Esophagus muscularis mucosa (tissue), 4 donors: ENCODE results near the gene XIST.

Experiments
- EP300 ChIP-seq: sonication (generic); formaldehyde crosslinking; IDR thresholded peaks from one replicate; pipeline ENCODE4 v1.6.1; 2017; ENCODE audit warnings: antibody characterized with exemption
- POLR2A ChIP-seq: fragments of 450-650 bp; IDR thresholded peaks from one replicate; pipeline ENCODE4 v1.6.1; 2017; ENCODE audit warnings: antibody characterized with exemption, moderate library complexity, mild to moderate bottlenecking, low read depth
- POLR2AphosphoS5 ChIP-seq, 2 donors: sonication (generic); formaldehyde crosslinking; IDR thresholded peaks; one replicate each; pipeline ENCODE4 v1.6.1; 2017; ENCODE audit warnings: antibody characterized with exemption in 2 of 2
- TF ChIP-seq, protein P1 (sequence below), 3 experiments: fragments of 200-600 bp in 2 of 3; fragments of 450-650 bp in 1 of 3; sonication (generic) in 2 of 3; IDR thresholded peaks; one replicate each; pipeline ENCODE4 v1.5.1; 2017 to 2019; ENCODE audit warnings: antibody characterized with exemption in 3 of 3, mild to moderate bottlenecking in 2 of 3, moderate library complexity in 1 of 3

DNA sequence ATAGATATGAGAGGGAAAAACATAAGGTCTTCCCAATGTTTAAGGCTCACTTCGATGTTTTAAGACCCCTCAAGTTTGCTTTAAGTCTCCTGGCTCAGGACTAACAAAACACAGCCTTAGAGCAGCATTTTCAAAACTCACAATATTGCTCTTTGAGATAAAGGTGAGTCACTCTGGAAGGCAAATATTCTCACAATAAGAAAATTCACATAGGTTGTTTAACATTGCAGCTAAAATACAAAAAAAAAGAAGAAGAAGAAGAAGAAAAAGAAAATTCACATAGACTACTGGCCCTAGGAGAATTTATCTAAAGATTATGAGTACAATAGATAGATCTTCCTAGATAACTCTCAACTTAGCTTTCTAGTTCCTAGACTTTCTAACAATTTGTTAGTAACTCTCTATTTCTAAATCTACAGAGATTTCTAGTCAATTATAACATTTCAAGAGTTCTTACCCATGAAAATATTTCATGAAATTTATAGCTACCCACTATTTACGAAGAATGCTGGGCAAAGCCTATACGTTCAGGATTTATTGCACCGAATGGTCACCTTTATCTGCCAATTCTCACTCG is 22.5 kb downstream of the XIST start:
- TF ChIP-seq, protein P1, sequence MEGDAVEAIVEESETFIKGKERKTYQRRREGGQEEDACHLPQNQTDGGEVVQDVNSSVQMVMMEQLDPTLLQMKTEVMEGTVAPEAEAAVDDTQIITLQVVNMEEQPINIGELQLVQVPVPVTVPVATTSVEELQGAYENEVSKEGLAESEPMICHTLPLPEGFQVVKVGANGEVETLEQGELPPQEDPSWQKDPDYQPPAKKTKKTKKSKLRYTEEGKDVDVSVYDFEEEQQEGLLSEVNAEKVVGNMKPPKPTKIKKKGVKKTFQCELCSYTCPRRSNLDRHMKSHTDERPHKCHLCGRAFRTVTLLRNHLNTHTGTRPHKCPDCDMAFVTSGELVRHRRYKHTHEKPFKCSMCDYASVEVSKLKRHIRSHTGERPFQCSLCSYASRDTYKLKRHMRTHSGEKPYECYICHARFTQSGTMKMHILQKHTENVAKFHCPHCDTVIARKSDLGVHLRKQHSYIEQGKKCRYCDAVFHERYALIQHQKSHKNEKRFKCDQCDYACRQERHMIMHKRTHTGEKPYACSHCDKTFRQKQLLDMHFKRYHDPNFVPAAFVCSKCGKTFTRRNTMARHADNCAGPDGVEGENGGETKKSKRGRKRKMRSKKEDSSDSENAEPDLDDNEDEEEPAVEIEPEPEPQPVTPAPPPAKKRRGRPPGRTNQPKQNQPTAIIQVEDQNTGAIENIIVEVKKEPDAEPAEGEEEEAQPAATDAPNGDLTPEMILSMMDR (IDR thresholded peaks at IDR 0.05) = no peak
- TF ChIP-seq POLR2A (no peak), EP300 (no peak), POLR2AphosphoS5 (IDR thresholded peaks at IDR 0.05) (no peak)
